GM12874 (cell line): Measurements from ENCODE around the gene CEP112.

Experiments
- CTCF ChIP-seq: IDR thresholded peaks from 2 replicates; pipeline ENCODE4 v1.5.1; 2011; ENCODE audit warnings: low read depth, mild to moderate bottlenecking, control low read depth, low read length, moderate library complexity; ENCODE audit not compliant: insufficient read depth

CEP112 gene

DNA sequence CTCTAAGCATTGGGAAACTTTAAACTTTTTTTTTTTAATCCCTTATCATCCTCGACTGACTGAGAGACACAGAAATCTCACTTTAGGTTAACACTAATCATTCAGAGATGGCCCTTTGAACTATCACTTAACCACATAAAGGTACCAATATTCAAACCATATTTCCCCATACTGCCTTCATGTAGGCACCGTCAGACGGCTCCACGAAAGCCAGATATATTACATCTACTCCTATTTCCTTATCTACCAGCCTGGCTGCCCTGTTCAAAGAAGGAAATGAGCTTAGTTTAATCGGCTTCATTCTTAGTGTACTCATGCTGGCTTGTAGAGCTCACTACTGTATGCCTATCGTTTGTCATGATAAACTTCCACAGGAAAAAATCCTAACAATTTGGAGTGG, 270.9 kb downstream of the CEP112 start:
- TF ChIP-seq CTCF = no peak

- TF ChIP-seq CTCF = no peak
Measured at GRCh38 chr17:65918916-65919315, 273.0 kb downstream of the CEP112 start.

DNA sequence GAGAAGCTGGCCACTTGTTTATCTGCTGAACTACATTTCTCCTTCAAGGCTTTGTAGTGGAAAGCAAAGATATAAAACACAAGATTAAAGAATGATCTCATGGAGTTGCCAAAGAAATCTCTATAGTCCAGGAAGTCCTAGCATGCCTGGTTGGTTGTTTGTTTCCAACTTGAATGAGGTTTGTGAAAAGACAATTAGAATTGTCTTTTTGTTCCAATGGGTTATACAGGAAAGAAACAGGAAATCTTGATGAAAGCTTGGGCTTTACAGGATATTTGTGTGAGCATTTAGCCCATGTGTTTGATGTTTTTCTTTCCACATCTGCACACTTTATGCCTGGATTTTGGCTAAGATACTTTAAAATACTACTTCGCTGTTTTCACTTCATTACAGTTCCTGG, 273.4 kb downstream of the CEP112 start:
- no peak for TF ChIP-seq CTCF

DNA sequence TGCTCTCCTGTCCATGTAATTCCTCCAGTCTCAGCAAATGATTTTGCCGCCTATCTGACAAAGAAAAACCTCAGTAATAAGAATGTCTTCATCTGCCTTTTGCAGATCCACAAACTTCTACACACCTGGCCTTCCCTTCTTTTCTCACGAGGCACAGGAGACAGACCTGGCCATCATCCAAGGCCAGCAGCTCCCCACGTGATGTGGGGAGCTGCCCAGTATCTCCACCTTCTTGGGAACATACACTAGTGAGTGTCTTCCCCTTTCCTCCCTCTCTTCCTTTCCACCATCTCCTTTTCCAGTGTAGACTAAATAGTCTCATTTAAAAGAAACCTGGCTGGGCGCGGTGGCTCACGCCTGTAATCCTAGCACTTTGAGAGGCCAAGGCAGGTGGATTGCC, 274.4 kb downstream of the CEP112 start:
- TF ChIP-seq CTCF = no peak

DNA sequence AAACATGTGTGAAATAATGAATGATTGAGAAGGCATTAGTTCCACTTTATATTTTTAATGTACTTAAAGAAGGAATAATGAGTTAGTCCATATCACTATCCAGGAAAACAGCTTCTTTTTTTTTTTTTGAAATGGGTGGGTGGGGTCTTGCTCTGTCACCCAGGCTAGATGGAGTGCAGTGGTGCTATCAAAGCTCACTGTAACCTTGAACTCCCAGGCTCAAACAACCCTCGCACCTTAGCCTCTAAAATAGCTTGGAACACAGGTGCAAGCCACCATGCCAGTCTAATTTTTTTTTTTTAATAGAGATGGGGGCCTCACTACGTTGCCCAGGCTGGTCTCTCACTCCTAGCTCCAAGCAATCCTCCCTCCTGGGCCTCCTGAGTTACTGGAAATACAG, 275.5 kb downstream of the CEP112 start:
- no peak for TF ChIP-seq CTCF

- no peak for TF ChIP-seq CTCF
Measured at GRCh38 chr17:65914784-65915342, 277.1 kb downstream of the CEP112 start.

DNA sequence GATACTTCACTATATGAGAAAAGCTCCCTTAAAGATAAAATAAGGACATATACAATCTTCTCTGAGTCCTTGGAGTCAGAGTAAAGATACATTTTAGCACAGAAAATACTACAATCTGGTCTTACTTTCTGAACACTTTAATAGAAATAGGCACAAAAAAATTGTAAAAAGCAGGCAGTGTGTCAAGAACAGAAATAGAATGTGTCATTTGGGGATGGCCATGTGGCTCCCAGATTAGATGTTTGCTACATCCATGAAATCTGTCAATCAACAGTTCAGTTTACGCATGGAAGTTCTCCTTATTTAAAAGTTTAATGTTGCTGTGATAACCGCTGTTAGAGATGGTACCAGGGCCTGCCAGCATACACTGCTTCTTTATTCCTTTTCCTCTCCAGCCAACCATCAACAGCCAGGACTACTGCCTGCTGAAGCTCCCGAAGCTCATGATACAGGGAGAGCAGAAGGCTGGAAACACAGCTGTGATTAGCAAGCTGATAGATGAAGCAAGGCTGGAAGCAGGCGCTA, 278.5 kb downstream of the CEP112 start:
- no peak for TF ChIP-seq CTCF
